Colonic mucosa (tissue), 4 donors: Measurements from ENCODE around the gene DGKB. TPM values are rescaled to one million over a fixed set of nuclear protein-coding genes. Genes with fewer than 3 reads are reported as not detected.

ENCODE experiments used
- DNase-seq: peaks from one replicate; pipeline ENCODE4 v3.0.0-alpha.2; 2020
- H3K27ac ChIP-seq: fragments of 200-600 bp; one replicate; pipeline ENCODE4 v1.8.0; 2021
- H3K27me3 ChIP-seq: fragments of 200-600 bp; one replicate; pipeline ENCODE4 v1.8.0; 2021
- H3K36me3 ChIP-seq: fragments of 200-600 bp; one replicate; pipeline ENCODE4 v1.8.0; 2021
- H3K4me1 ChIP-seq: fragments of 200-600 bp; one replicate; pipeline ENCODE4 v1.8.0; 2021; ENCODE audit warnings: mild to moderate bottlenecking
- H3K4me3 ChIP-seq: fragments of 200-600 bp; one replicate; pipeline ENCODE4 v1.8.0; 2021
- H3K9ac ChIP-seq, 2 donors: one replicate each; pipeline ENCODE4 v1.7.0; 2013; ENCODE audit warnings: control low read depth in 2 of 2, low read depth in 2 of 2, low read length in 2 of 2
- H3K9me3 ChIP-seq: fragments of 200-600 bp; one replicate; pipeline ENCODE4 v1.8.0; 2021
- CTCF ChIP-seq: fragments of 200-600 bp; IDR thresholded peaks from one replicate; pipeline ENCODE4 v1.8.0; 2022; ENCODE audit warnings: antibody characterized with exemption, mild to moderate bottlenecking
- intact Hi-C: fragments of 100-400 bp; cut with DNase I; formaldehyde crosslinking; loops from one replicate; pipeline ENCODE4 v1.14.1; 2022
- total RNA-seq, 2 donors: library from RNA; stranded (reverse); fragmentation: NEBNext Ultra II Directional in 1 of 2; extraction: Animal tissue kit (Norgen Biotek cat#: 25700) in 1 of 2; gene quantifications; one replicate each; pipeline ENCODE4 v1.2.1, GENCODE V29; 2021
- donor health status: healthy.
- donor health status: DM: no; HTN: no; CAD: no.
- donor health status: DM: no; HTN: no; CAD: no.

Gene DGKB
- total RNA-seq, 2 donors from 2014 or later = 0.25 to 0.61 TPM

GRCh38 chr7:14821757-14822480 is 80.6 kb downstream of the DGKB start:
- H3K4me3 ChIP-seq = no peak overlapping the region
- no peak overlapping the region for H3K27ac ChIP-seq
- intact Hi-C loops = no loop called here
- TF ChIP-seq CTCF = no peak
- no peaks in the 10 kb centered on the region for H3K27me3 ChIP-seq
- no peak overlapping the region for H3K9ac ChIP-seq
- no peak for DNase-seq
- H3K9me3 ChIP-seq = no peaks in the 10 kb centered on the region
- H3K36me3 ChIP-seq = no peaks in the 10 kb centered on the region
- no peaks in the 10 kb centered on the region for H3K4me1 ChIP-seq

- Histone ChIP-seq H3K9me3 (no peaks in the 10 kb centered on the region), H3K4me1 (no peaks in the 10 kb centered on the region), H3K36me3 (no peaks in the 10 kb centered on the region), H3K27me3 (no peaks in the 10 kb centered on the region), H3K9ac (no peak overlapping the region), H3K27ac (no peak overlapping the region), H3K4me3 (no peak overlapping the region)
- DNase-seq = no peak
- TF ChIP-seq CTCF = no peak
- intact Hi-C loops = no loop called here
Observed at GRCh38 chr7:14818871-14819270, 83.7 kb downstream of the DGKB start.

DNA sequence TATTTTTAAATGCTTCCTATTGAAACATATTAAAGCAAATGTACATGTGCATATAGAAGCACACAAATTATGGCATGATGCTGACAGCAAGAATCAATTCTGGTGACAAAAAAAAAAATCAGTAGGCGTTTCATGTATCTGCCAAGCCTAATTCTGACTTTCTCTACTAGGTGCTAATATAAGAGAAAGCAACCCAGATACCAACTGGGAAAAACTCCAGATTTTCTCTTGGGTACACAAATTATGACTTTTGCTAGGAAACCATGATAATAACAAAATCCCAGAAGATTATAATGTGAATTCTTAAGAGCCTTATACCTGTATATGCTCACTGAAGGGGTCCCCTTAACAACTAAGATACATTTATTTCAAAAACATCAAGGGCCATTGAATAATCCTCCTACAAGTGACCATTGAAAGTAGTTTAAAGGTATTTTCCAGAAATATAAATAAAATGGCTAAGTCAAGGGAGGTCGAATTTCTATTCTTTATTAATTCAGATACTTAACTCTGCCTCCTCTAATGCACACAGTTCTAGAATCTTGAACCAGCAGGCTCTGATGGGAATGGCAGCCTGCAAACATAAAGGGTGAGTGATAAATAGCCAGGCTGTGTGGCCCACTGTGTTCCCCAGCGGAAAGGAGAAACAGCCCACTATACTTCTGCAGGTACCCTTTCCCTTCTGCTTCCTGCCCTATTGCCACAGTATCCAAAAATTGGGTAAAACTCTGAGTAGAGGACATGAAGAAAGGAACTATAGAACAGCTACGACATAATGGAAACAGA is 84.5 kb downstream of the DGKB start:
- H3K27me3 ChIP-seq = no peaks in the 10 kb centered on the region
- intact Hi-C loops = no loop called here
- no peak for TF ChIP-seq CTCF

DNA sequence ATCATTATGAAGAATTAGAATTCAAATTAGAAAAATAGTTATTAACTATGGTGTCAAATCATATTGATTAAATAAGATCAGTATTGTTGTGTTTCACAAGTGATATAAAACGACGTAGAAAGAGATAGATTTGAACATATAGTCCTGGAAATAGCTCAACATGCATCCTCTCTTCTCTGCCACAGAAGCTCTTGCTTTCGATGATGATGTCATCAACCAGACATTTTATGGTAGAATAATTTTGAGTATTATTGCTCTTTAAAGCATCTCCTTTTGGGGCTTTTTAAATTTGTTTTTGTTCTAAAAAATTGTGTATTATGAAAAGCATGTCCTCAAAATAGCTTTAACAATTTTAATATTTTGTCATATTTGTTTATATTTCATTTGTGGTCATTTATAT is 95.0 kb downstream of the DGKB start:
- Histone ChIP-seq H3K4me3 (no peak overlapping the region), H3K27me3 (no peaks in the 10 kb centered on the region), H3K36me3 (no peaks in the 10 kb centered on the region), H3K27ac (no peak overlapping the region), H3K9ac (no peak overlapping the region), H3K9me3 (no peaks in the 10 kb centered on the region), H3K4me1 (no peaks in the 10 kb centered on the region)
- DNase-seq = no peak
- intact Hi-C loops = no loop called here
- TF ChIP-seq CTCF = no peak

More for the DNA sequence above, 84.5 kb downstream of the DGKB start:
- Histone ChIP-seq H3K9ac (no peak overlapping the region), H3K36me3 (no peaks in the 10 kb centered on the region), H3K27ac (no peak overlapping the region), H3K9me3 (no peaks in the 10 kb centered on the region), H3K4me1 (no peaks in the 10 kb centered on the region), H3K4me3 (no peak overlapping the region)
- no peak for DNase-seq

GRCh38 chr7:14806891-14807290 is 95.7 kb downstream of the DGKB start:
- Histone ChIP-seq H3K4me1 (no peaks in the 10 kb centered on the region), H3K4me3 (no peak overlapping the region), H3K9ac (no peak overlapping the region), H3K27ac (no peak overlapping the region), H3K36me3 (no peaks in the 10 kb centered on the region), H3K9me3 (no peaks in the 10 kb centered on the region), H3K27me3 (no peaks in the 10 kb centered on the region)
- no peak for DNase-seq
- no peak for TF ChIP-seq CTCF
- intact Hi-C loops = no loop called here
